ENCODE results near the gene S100A13. TPM values are rescaled to one million over a fixed set of nuclear protein-coding genes. Genes with fewer than 3 reads are reported as not detected.

Gene S100A13
- total RNA-seq, 1 experiment from 2014 or later = 55.0 TPM

DNA sequence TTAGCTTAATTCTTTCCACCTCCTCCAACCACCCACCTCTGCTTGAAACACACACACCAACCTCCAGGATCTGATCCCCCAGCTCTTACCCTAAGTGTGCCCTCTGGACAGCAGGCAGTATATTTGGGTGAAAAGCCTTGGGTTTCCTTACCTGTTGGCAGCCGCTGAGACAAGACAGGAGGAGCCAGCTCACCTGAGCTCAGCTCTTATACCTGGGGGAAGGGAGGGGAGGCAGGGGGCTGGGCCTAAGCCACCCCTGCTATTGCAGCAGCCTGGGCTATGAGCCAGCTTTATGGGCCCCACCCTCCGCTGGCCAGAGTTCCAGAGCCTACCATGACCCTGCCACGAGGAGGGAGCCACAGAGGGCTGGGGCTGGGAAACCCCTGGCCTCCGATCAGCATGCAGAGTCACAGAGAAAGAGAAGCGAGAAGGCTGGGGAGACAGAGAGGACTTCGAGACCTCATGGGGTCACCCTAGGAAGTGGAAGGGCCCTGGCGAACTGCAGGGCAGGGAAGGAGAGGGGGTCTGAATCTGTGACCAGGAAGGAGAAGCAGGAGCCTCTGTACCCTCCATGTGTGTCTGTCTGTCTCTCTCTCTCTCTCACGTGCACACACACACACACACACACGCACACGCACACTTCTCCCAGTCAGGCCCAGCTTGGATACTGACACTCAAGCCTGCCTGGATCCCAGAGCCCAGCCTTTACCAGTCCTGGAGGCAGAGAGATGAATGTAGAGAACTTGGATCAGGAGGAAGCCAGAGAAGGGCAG lies 11.0 kb downstream of the S100A13 start, which contains the start of gene S100A14:
TSS of gene S100A14 (minus strand) at position 182 of the 773 bp plus-strand sequence. CDS start 467 bp downstream, outside the sequence.
- no peaks in the 10 kb centered on the region for H3K79me1 ChIP-seq (ENCODE audit: insufficient read depth, low read depth, low read length, poor library complexity, severe bottlenecking)
- H3K27ac Mint-ChIP-seq = peak within 1 kb of the TSS in 2 of 3 experiments; percentile 55 to 75; a peak in 3 of 7 replicates
- no peak within 1 kb of the TSS for H2AK5ac ChIP-seq (ENCODE audit: insufficient read length, low read length)
- no peaks in the 10 kb centered on the region for H3K79me2 ChIP-seq (ENCODE audit: insufficient read depth, low read length)
- H3K4me1 ChIP-seq (ENCODE audit: insufficient read depth, low read length) = peaks cover 4% of the 10 kb centered on the region; the same call in 1 of the 2 replicates
- H3T11ph ChIP-seq (ENCODE audit: low read length) = no peak within 1 kb of the TSS
- no peak within 1 kb of the TSS for H3K9ac ChIP-seq (ENCODE audit: extremely low read depth, insufficient read length, low read length)
- H4K5ac ChIP-seq (ENCODE audit: insufficient read length, low read depth, low read length) = no peak within 1 kb of the TSS
- H3K9me3 Mint-ChIP-seq = no peaks in the 10 kb centered on the region
- WGBS (ENCODE audit: extremely low coverage, insufficient read length, low lambda C conversion rate) = no CpG with 5 or more reads among the region's 10 CpGs
- no peak within 1 kb of the TSS for H3K56ac ChIP-seq (ENCODE audit: insufficient read length, low read depth, low read length)
- H3K23ac ChIP-seq (ENCODE audit: insufficient read length, low read depth, low read length) = no peak within 1 kb of the TSS
- H4K8ac ChIP-seq (replicated peaks; ENCODE audit: insufficient read length, low read depth, low read length) = no peak within 1 kb of the TSS
- DNase-seq = no peak
- H3K9me3 ChIP-seq (ENCODE audit: control insufficient read depth, low read depth, low read length) = no peaks in the 10 kb centered on the region
- no peaks in the 10 kb centered on the region; the same call in 1 of the 2 replicates for H3K27me3 Mint-ChIP-seq (ENCODE audit: low read depth)
- TF ChIP-seq, protein P1, sequence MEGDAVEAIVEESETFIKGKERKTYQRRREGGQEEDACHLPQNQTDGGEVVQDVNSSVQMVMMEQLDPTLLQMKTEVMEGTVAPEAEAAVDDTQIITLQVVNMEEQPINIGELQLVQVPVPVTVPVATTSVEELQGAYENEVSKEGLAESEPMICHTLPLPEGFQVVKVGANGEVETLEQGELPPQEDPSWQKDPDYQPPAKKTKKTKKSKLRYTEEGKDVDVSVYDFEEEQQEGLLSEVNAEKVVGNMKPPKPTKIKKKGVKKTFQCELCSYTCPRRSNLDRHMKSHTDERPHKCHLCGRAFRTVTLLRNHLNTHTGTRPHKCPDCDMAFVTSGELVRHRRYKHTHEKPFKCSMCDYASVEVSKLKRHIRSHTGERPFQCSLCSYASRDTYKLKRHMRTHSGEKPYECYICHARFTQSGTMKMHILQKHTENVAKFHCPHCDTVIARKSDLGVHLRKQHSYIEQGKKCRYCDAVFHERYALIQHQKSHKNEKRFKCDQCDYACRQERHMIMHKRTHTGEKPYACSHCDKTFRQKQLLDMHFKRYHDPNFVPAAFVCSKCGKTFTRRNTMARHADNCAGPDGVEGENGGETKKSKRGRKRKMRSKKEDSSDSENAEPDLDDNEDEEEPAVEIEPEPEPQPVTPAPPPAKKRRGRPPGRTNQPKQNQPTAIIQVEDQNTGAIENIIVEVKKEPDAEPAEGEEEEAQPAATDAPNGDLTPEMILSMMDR (conservative IDR thresholded peaks at IDR 0.05) = no peak
- no peak within 1 kb of the TSS for H3K14ac ChIP-seq (ENCODE audit: insufficient read depth, low read length)
- no peak within 1 kb of the TSS for H3K4me2 ChIP-seq (ENCODE audit: insufficient read depth, insufficient read length, low read length)
- H2BK120ac ChIP-seq (ENCODE audit: low read depth, low read length, poor library complexity, severe bottlenecking) = no peak within 1 kb of the TSS
- no peak within 1 kb of the TSS for H4K91ac ChIP-seq (ENCODE audit: insufficient read length, low read depth, low read length)
- no peak within 1 kb of the TSS for H3K4ac ChIP-seq (ENCODE audit: low read depth, low read length)
- H3K18ac ChIP-seq (ENCODE audit: insufficient read length, low read depth, low read length) = no peak within 1 kb of the TSS
- H2AFZ ChIP-seq (ENCODE audit: low read length) = no peak within 1 kb of the TSS
- no peak within 1 kb of the TSS for H3K27ac ChIP-seq (ENCODE audit: insufficient read length, low read depth, low read length)
- no peak within 1 kb of the TSS; a peak in 1 of 5 replicates for H3K4me3 Mint-ChIP-seq
- no peak within 1 kb of the TSS for H2BK15ac ChIP-seq (ENCODE audit: low read depth, low read length)
- H3K23me2 ChIP-seq (ENCODE audit: insufficient read length, low read depth, low read length, poor library complexity, severe bottlenecking) = no peaks in the 10 kb centered on the region
- H4K20me1 ChIP-seq (ENCODE audit: control insufficient read depth, insufficient read depth, insufficient read length) = no peaks in the 10 kb centered on the region
- H3K4me1 Mint-ChIP-seq = peaks cover 23 to 45% of the 10 kb centered on the region in 2 experiments
- no peak within 1 kb of the TSS for H2BK20ac ChIP-seq (ENCODE audit: low read depth, low read length, poor library complexity, severe bottlenecking)
- no peak within 1 kb of the TSS for H2BK12ac ChIP-seq (ENCODE audit: insufficient read length, low read depth, low read length)
- H3K27me3 ChIP-seq (ENCODE audit: insufficient read depth, low read length) = no peaks in the 10 kb centered on the region
- no peak within 1 kb of the TSS for H2BK5ac ChIP-seq (ENCODE audit: insufficient read length, low read length)
- peaks cover 5 to 17% (median 5%) of the 10 kb centered on the region in 3 experiments; a peak in 5 of 7 replicates for H3K36me3 Mint-ChIP-seq (ENCODE audit: insufficient read depth in 1 of 3, low read depth in 3 of 3)

Data from H9 (cell line).